Trophoblast cell (in vitro differentiated cells and primary cell): ENCODE results near the gene SLC25A25.

Experiments
- DNase-seq, 2 donors: peaks; one replicate each; pipeline ENCODE4 v3.0.0-alpha.2; 2016
- H2AFZ ChIP-seq: 2 replicates; pipeline ENCODE4 v1.6.1; 2013; ENCODE audit warnings: low read length, moderate library complexity, mild to moderate bottlenecking; ENCODE audit not compliant: insufficient read depth, poor library complexity
- H2AK5ac ChIP-seq: 2 replicates; pipeline ENCODE4 v1.6.1; 2013; ENCODE audit warnings: mild to moderate bottlenecking, low read length
- H2BK120ac ChIP-seq: 2 replicates; pipeline ENCODE4 v1.6.1; 2013; ENCODE audit warnings: low read length, mild to moderate bottlenecking, moderate library complexity; ENCODE audit not compliant: insufficient read depth, poor library complexity
- H2BK12ac ChIP-seq: 2 replicates; pipeline ENCODE4 v1.6.1; 2013; ENCODE audit warnings: mild to moderate bottlenecking, low read length, moderate library complexity
- H2BK5ac ChIP-seq: 2 replicates; pipeline ENCODE4 v1.6.1; 2013; ENCODE audit warnings: low read length, low read depth, moderate library complexity, mild to moderate bottlenecking; ENCODE audit not compliant: poor library complexity
- H3K14ac ChIP-seq: 2 replicates; pipeline ENCODE4 v1.6.1; 2013; ENCODE audit warnings: mild to moderate bottlenecking, low read length
- H3K18ac ChIP-seq: 2 replicates; pipeline ENCODE4 v1.6.1; 2013; ENCODE audit warnings: mild to moderate bottlenecking, low read length
- H3K23ac ChIP-seq: 2 replicates; pipeline ENCODE4 v1.6.1; 2013; ENCODE audit warnings: low read length
- H3K27ac ChIP-seq: 2 replicates; pipeline ENCODE4 v1.5.1; 2013; ENCODE audit warnings: low read depth, mild to moderate bottlenecking, inconsistent platforms, low read length, moderate library complexity
- H3K27me3 ChIP-seq: 2 replicates; pipeline ENCODE4 v1.6.1; 2013; ENCODE audit warnings: inconsistent platforms, mild to moderate bottlenecking, low read length, moderate library complexity; ENCODE audit not compliant: insufficient read depth
- H3K36me3 ChIP-seq, 2 experiments: 1 replicate in 1 of 2; 2 replicates in 1 of 2; pipeline ENCODE4 v1.6.1; 2013; ENCODE audit warnings: low read length in 2 of 2, mild to moderate bottlenecking in 2 of 2, moderate library complexity in 1 of 2; ENCODE audit not compliant: insufficient read depth in 2 of 2, control insufficient read depth in 1 of 2
- H3K4ac ChIP-seq: 2 replicates; pipeline ENCODE4 v1.6.1; 2013; ENCODE audit warnings: low read depth, mild to moderate bottlenecking, low read length, moderate library complexity
- H3K4me1 ChIP-seq, 2 experiments: 1 replicate in 1 of 2; 2 replicates in 1 of 2; pipeline ENCODE4 v1.6.1; 2013; ENCODE audit warnings: low read length in 2 of 2, mild to moderate bottlenecking in 2 of 2, moderate library complexity in 1 of 2; ENCODE audit not compliant: insufficient read depth in 2 of 2, control insufficient read depth in 1 of 2
- H3K4me2 ChIP-seq: 2 replicates; pipeline ENCODE4 v1.6.1; 2013; ENCODE audit warnings: inconsistent platforms, mild to moderate bottlenecking, low read length, moderate library complexity
- H3K4me3 ChIP-seq: 2 replicates; pipeline ENCODE4 v1.5.1; 2013; ENCODE audit warnings: mild to moderate bottlenecking, low read depth, low read length, inconsistent platforms
- H3K79me1 ChIP-seq: one replicate; pipeline ENCODE4 v1.6.1; 2013; ENCODE audit warnings: low read length
- H3K79me2 ChIP-seq: 2 replicates; pipeline ENCODE4 v1.6.1; 2013; ENCODE audit warnings: low read length, mild to moderate bottlenecking; ENCODE audit not compliant: control insufficient read depth, insufficient read depth, poor library complexity
- H3K9ac ChIP-seq: 2 replicates; pipeline ENCODE4 v1.6.1; 2013; ENCODE audit warnings: mild to moderate bottlenecking, low read length
- H3K9me3 ChIP-seq: 2 replicates; pipeline ENCODE4 v1.6.1; 2013; ENCODE audit warnings: low read depth, mild to moderate bottlenecking, control low read depth, inconsistent platforms, low read length; ENCODE audit not compliant: insufficient read depth
- H4K12ac ChIP-seq: 2 replicates; pipeline ENCODE4 v1.6.1; 2013; ENCODE audit warnings: low read depth, mild to moderate bottlenecking, low read length, moderate library complexity
- H4K8ac ChIP-seq: 2 replicates; pipeline ENCODE4 v1.6.1; 2013; ENCODE audit warnings: low read depth, mild to moderate bottlenecking, low read length, moderate library complexity
- H4K91ac ChIP-seq: one replicate; pipeline ENCODE4 v1.6.1; 2013; ENCODE audit warnings: low read depth, mild to moderate bottlenecking, low read length, moderate library complexity
- WGBS: extraction: QIAGEN DNeasy Blood & Tissue Kit; methylation state at CpG from one replicate; pipeline ENCODE4 v1.1.7; 2013; ENCODE audit warnings: missing lambda C conversion rate; ENCODE audit not compliant: insufficient read length, insufficient coverage; ENCODE audit errors: extremely low coverage; 5-methylcytosine and 5-hydroxymethylcytosine counted together

Gene SLC25A25

GRCh38 chr9:128120061-128120740 is 52.2 kb downstream of the SLC25A25 start:
- Histone ChIP-seq H2AK5ac (no peak overlapping the region), H2AFZ (no peak overlapping the region), H3K18ac (no peak overlapping the region), H2BK120ac (no peak overlapping the region), H3K9ac (no peak overlapping the region), H3K27me3 (no peaks in the 10 kb centered on the region), H3K27ac (no peak overlapping the region), H3K14ac (no peak overlapping the region), H2BK5ac (no peak overlapping the region), H2BK12ac (no peak overlapping the region), H3K4me1 (no peaks in the 10 kb centered on the region), H3K9me3 (peaks cover 2% of the 10 kb centered on the region), H4K12ac (no peak overlapping the region), H3K79me1 (no peaks in the 10 kb centered on the region), H3K4me3 (no peak overlapping the region), H3K36me3 (peaks cover 40 to 48% of the 10 kb centered on the region in 2 experiments), H4K8ac (no peak overlapping the region), H3K4ac (no peak overlapping the region), H4K91ac (no peak overlapping the region), H3K23ac (no peak overlapping the region), H3K4me2 (no peak overlapping the region), H3K79me2 (no peaks in the 10 kb centered on the region)
- no CpG with 5 or more reads among the region's 20 CpGs for WGBS
- DNase-seq, result no peak

- H2BK12ac ChIP-seq, result no peak overlapping the region
- no peak overlapping the region for H2BK5ac ChIP-seq
- no peak overlapping the region for H3K27ac ChIP-seq
- no peak for DNase-seq
- H3K79me1 ChIP-seq, result no peaks in the 10 kb centered on the region
- no peak overlapping the region for H3K18ac ChIP-seq
- H3K4me3 ChIP-seq, result no peak overlapping the region
- no peaks in the 10 kb centered on the region for H3K79me2 ChIP-seq
- no peak overlapping the region for H4K12ac ChIP-seq
- H3K4me2 ChIP-seq, result no peak overlapping the region
- peaks cover 40 to 44% of the 10 kb centered on the region in 2 experiments for H3K36me3 ChIP-seq
- H3K9me3 ChIP-seq, result peaks cover 4% of the 10 kb centered on the region
- H3K27me3 ChIP-seq, result no peaks in the 10 kb centered on the region
- no peak overlapping the region for H3K9ac ChIP-seq
- H3K14ac ChIP-seq, result no peak overlapping the region
- no peak overlapping the region for H3K23ac ChIP-seq
- no peak overlapping the region for H4K8ac ChIP-seq
- peaks cover 2 to 3% of the 10 kb centered on the region in 2 experiments for H3K4me1 ChIP-seq
- no peak overlapping the region for H2AK5ac ChIP-seq
- no CpG with 5 or more reads among the region's 29 CpGs for WGBS
- H3K4ac ChIP-seq, result no peak overlapping the region
- no peak overlapping the region for H2BK120ac ChIP-seq
- no peak overlapping the region for H2AFZ ChIP-seq
- H4K91ac ChIP-seq, result no peak overlapping the region
Observed at GRCh38 chr9:128120741-128121465, 52.9 kb downstream of the SLC25A25 start.

GRCh38 chr9:128121466-128121810 is 53.4 kb downstream of the SLC25A25 start:
- no peak overlapping the region for H2AFZ ChIP-seq
- H2BK12ac ChIP-seq, result no peak overlapping the region
- no peak overlapping the region for H3K4me2 ChIP-seq
- H3K36me3 ChIP-seq, result peaks cover 42 to 44% of the 10 kb centered on the region in 2 experiments
- H3K27ac ChIP-seq, result no peak overlapping the region
- no peak for DNase-seq
- H3K18ac ChIP-seq, result no peak overlapping the region
- H3K79me1 ChIP-seq, result no peaks in the 10 kb centered on the region
- no peak overlapping the region for H3K4me3 ChIP-seq
- H3K14ac ChIP-seq, result no peak overlapping the region
- H4K8ac ChIP-seq, result no peak overlapping the region
- peaks cover 4% of the 10 kb centered on the region for H3K9me3 ChIP-seq
- no peak overlapping the region for H4K91ac ChIP-seq
- no peak overlapping the region for H3K4ac ChIP-seq
- H3K9ac ChIP-seq, result no peak overlapping the region
- no peaks in the 10 kb centered on the region for H3K79me2 ChIP-seq
- no CpG with 5 or more reads among the region's 5 CpGs for WGBS
- no peak overlapping the region for H4K12ac ChIP-seq
- peaks cover 5 to 6% of the 10 kb centered on the region in 2 experiments for H3K4me1 ChIP-seq
- H3K27me3 ChIP-seq, result no peaks in the 10 kb centered on the region
- no peak overlapping the region for H2AK5ac ChIP-seq
- H3K23ac ChIP-seq, result no peak overlapping the region
- H2BK120ac ChIP-seq, result no peak overlapping the region
- no peak overlapping the region for H2BK5ac ChIP-seq

GRCh38 chr9:128121924-128122808 is 54.1 kb downstream of the SLC25A25 start:
- Histone ChIP-seq H4K12ac (no peak overlapping the region), H3K9me3 (peaks cover 4% of the 10 kb centered on the region), H3K27me3 (no peaks in the 10 kb centered on the region), H3K18ac (no peak overlapping the region), H3K36me3 (peaks cover 42 to 44% of the 10 kb centered on the region in 2 experiments), H3K4ac (no peak overlapping the region), H4K91ac (no peak overlapping the region), H3K9ac (no peak overlapping the region), H3K4me3 (no peak overlapping the region), H3K23ac (no peak overlapping the region), H2BK120ac (no peak overlapping the region), H3K27ac (no peak overlapping the region), H3K4me1 (peaks cover 5 to 6% of the 10 kb centered on the region in 2 experiments), H2AK5ac (no peak overlapping the region), H2BK12ac (no peak overlapping the region), H4K8ac (no peak overlapping the region), H3K79me1 (peaks cover 2% of the 10 kb centered on the region), H2AFZ (no peak overlapping the region), H3K14ac (no peak overlapping the region), H3K79me2 (peaks cover 2% of the 10 kb centered on the region), H3K4me2 (no peak overlapping the region), H2BK5ac (no peak overlapping the region)
- WGBS, result no CpG with 5 or more reads among the region's 27 CpGs
- no peak for DNase-seq
